ENCODE measurements around the gene SMYD4.
"Not testable (repeated sequence)": the region's sequence is repeated elsewhere in the genome, so short reads cannot be mapped to it uniquely, and the experiment has no call there.

Gene SMYD4

DNA sequence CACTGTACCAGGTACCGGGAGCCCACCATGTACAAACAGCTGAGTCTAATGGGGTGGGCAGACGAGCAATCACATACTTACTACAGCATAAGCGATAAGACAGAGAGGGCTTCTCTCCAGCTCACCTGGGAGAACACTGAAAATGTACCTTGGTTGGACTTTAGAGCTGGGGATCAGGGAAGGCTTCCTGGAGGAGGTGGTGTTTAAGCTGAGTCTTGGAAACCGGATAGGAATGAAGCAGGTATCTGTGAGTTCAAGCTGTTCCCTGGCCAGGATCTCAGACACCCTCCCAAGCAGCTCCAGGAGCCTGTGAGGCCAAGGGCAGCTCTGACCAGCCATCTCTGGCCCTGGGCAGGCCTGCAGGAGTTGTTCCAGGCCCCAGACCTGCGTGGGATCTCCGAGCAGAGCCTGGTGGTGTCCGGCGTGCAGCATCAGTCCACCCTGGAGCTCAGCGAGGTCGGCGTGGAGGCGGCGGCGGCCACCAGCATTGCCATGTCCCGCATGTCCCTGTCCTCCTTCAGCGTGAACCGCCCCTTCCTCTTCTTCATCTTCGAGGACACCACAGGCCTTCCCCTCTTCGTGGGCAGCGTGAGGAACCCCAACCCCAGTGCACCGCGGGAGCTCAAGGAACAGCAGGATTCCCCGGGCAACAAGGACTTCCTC lies 75.8 kb downstream of the SMYD4 start:
- FAIRE-seq, result no peak

DNA sequence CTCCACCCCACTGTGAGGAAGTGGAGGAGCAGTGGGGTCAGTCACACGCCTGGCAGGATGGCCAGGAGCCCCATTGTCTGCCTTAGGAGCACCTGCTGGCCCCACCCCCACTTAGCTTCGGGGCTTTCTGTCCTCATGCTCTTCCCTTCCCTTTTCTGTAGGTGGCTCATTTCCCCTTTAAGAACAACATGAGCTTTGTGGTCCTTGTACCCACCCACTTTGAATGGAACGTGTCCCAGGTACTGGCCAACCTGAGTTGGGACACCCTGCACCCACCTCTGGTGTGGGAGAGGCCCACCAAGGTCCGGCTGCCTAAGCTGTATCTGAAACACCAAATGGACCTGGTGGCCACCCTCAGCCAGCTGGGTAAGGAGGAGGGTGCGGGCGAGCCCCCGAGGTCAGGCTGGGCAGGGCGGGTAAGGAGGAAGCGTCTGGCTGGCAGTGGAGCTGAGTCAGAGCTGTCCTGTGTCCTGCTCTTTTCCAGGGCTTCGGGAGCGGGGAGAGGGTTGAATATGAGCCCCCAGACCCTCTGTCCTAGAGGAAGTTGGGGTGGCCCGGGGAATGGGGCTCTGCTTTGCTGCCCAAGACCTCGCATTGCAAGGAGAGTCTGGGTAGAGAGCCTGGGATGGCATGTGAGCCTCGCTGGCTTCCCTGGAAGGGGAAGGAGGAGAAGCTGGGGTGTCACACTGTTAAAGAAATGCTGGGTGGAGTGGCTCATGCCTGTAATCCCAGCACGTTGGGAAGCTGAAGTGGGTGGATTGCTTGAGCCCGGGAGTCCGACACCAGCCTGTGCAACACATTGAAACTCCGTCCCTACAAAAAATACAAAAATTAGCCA lies 77.1 kb downstream of the SMYD4 start:
- FAIRE-seq, result no peak

DNA sequence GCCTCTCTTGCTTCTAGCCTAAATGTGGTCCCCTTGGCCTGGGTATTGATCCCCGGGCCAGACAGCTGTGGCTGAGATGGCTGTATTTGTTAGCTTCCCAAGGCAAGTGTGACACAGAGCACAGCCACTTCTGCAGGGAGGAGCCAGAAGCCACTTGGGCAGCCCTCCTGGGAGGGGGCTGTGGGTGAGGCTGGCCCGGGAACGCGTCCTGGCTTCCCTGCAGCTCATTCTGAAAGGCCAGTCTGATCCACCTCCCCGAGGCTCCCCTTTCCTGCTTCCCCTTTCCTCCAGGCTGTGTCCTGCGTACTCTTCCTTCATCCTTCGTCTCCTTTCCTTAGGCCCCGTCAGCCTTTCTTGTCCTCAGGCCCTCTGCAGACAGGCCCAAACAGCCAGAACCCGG lies 79.1 kb downstream of the SMYD4 start:
- no peak for FAIRE-seq

DNA sequence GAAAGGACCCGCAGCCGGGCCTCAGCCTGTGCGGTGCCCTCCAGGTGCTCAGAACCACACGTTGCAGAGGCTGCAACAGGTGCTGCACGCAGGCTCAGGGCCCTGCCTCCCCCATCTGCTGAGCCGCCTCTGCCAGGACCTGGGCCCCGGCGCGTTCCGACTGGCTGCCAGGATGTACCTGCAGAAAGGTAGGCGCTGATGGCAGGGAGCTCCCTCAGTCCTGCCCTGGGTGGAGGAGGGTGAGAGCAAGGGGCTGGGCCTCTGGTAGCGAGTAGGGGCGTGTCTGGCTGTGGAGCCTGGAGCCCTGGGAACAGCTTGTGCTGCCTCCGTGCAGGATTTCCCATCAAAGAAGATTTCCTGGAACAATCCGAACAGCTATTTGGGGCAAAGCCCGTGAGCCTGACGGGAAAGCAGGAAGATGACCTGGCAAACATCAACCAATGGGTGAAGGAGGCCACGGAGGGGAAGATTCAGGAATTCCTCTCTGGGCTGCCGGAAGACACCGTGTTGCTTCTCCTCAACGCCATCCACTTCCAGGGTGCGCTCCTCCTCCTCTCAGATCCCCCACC lies 82.6 kb downstream of the SMYD4 start:
- no peak for FAIRE-seq

DNA sequence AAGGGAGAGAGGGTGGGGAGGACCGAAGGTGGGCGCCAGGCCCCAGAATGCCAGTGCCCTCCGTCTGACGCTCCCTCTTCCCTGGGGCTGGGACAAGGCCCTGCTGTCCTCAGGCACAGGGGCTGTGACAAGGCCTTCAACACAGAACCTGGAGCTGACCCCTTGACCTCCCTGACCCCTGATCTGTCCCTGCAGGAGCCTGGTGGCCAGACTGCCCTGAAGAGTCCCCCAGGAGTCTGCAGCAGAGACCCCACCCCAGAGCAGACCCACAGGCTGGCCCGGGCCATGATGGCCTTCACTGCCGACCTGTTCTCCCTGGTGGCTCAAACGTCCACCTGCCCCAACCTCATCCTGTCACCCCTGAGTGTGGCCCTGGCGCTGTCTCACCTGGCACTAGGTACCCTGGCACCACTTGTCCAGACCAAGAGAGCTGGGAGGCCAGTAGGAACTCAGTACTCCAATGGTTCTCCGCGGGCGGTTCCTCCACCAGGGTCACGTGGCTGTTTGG lies 84.1 kb downstream of the SMYD4 start:
- FAIRE-seq, result no peak

DNA sequence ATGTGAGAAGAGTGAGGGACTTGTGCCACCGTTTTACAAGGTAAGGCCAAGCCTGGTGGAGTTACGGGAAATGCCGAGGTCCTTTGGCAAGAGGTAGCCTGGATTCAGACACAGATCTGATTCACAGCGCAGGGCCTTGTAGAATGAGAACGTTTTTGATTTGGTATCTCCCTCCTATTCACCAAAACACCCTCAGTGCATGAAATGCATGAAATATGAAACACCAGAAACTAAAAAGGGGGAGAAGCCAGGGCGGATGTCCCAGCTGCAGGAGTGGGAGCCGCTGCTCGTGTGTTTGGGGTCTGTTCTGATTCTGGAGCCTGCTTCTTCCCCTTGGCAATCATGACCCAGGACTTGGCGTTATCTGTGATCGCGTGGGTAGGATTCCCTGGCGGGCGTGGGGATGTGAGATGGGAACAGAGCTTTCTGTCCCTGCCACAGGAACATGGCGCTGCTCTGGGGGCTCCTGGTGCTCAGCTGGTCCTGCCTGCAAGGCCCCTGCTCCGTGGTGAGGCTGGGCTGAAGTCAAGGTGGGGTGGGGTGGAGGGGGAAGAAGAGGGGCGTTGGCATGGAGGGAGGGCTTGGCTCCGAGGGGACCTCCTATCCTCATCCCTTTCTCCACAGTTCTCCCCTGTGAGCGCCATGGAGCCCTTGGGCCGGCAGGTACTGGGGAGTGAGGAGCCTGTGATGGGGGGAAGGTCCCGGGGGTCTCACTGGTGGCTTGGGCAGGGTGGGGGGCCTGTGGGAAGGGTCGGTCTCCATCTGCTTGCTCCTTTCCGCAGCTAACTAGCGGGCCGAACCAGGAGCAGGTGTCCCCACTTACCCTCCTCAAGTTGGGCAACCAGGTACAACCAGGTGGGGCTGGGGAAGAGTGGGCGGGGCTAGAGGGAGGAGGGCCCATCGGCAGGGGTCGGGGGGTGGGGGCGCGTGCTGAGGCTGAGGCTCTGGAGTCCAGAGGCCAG lies 84.9 kb downstream of the SMYD4 start:
- FAIRE-seq, result no peak

DNA sequence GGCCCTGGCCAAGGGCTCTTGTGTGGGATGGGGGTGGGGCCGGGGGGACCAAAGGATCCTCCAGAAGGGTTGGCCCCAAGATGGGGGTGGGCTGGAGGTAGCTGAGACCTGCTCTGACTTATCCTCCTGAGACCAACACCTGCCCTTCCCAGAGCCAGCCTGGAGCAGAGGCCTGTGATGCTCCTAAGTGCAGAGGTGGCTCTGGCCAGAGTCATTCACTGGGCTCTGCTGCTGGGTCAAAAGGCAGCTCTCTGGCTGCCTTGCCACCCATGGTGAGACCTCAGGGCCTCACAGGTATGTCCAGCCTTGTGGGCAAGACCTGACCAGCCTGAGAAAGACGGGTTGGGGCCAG lies 86.6 kb downstream of the SMYD4 start:
- FAIRE-seq, result no peak

DNA sequence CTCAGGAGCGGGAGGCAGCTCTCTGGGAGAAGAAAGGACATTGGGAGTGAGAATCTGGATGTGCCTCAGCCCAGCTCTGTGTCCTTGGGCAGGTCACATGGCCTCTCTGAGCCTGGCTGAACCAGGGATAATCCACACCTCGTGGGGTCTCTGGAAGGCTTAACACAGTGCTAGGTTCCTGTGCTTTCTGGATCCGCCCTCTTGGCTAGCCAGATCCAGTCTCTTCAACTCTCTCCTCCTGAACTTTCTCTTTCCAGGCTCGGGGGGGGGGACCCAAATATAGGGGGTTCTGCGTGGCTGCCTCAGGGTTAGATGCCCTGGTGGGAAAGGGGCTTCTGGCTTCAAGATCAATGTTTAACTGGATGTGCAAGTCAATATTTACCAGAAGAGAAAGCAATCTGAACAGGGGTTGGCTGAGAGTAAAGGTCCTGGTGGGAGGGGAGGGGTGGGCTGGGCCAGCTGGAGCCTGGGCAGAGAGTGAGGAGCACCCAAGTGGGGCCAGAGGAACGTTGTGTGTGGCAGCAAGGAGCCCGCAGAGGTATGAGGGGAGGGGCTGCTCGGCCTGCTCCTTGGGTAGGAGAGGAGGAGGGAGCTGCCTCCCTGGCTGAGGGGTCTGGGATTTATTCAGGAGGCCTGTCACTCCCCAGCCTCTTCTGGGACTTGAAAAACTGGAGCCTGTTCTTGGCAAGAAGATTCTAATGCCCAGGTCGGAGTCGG lies 87.2 kb downstream of the SMYD4 start, which contains the start of gene SERPINF2:
Gene SERPINF2, plus strand, starts transcription at position 501 of the 717 bp plus-strand sequence. CDS start 2,125 bp downstream, outside the sequence.
- FAIRE-seq, result no peak

DNA sequence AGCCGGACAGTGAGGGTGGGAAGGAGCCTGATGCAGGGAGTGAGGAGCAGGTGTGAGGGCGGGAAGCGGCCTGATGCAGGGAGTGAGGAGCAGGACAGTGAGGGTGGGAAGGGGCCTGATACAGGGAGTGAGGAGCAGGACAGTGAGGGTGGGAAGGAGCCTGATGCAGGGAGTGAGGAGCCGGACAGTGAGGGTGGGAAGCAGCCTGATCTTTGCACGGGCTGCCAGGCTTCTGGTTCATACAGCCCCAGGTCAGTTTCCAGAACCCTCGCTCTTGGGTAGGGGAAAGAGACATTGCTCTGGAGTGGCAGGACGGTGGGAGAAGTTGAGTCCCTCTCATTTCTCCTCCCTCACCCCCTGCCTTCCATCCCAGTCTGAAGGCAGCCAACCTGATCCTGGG lies 87.8 kb downstream of the SMYD4 start:
- not testable (repeated sequence) for FAIRE-seq

DNA sequence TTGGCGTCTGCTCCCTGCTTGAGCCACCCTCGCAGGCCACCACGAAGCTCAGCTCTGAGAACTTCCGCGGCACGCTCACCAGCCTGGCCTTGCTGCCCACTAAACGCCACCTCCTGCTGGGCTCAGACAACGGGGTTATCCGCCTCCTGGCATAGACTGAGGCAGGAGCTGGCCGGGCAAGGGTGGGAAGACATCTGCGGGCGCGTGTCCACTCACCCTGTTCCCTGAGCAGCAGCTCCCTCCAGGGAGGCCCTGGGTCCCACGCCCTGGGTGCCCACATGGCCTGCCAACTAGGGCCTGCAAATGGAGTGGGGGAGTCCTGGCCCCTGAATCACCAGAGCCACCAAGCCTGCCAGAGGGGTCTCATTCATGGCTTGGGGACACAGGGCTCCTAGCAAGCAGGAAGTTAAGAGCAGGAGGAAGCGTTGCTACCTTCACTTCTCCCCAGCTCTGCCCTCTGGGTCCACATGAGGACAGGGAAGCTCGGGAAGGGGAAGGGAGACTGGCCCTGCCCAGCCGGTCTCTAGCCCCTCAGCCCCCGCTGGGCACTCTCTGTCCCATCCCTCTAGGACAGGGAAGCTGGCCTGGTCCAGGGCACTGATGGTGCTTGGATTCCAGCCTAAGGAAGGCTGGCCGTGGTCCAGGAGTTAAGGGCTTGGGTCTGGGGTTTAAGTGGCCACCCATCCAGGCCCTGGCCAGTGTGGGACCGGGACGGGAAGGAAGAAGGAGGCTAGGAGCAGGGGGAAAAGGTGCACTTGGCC lies 92.0 kb downstream of the SMYD4 start:
- FAIRE-seq, result no peak

DNA sequence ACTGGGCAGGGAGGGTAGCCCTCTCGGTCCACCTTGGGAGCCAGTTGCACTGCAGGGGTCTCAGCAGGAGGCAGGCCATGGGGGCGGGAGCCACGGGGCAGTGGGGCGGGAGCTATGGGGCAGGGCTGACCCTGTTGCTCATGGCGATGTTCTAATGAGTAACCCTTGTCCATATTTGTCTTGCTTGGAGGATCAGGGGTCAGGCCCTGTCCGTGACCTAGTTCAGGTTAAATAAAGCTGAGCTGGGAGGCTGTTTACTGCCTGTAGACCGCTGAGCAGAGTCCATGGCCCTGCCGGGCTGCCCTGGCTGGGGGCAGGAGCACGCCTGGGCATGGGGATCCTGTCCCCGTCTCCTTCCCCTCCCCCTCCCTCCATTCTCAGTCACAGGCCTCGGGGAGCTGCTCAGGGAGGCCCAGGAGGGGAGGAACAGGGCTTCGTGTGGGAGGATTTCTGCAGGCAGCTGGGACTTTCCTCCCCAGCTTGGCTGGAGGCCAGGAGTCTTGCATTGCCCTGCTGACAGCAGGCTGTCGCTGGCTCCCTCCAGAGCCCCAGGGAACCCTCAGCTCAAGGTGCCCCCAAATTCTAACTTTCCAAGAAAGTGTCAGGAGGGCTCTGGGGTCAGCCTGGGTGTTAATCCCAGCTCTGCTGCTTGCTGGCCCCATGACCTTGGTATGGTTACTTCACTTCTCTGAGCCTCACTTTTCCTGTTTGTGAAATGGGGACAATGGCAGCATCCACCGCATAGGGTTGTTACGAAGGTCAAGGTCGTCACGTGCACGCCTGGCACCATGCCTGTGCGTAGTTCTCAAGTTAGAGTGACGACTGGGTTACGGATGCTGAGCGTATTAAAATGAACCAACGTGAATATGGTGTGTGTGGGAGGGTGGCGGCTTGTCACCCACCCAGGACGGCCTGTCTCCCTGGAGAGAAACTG lies 93.1 kb downstream of the SMYD4 start:
- FAIRE-seq, result no peak

DNA sequence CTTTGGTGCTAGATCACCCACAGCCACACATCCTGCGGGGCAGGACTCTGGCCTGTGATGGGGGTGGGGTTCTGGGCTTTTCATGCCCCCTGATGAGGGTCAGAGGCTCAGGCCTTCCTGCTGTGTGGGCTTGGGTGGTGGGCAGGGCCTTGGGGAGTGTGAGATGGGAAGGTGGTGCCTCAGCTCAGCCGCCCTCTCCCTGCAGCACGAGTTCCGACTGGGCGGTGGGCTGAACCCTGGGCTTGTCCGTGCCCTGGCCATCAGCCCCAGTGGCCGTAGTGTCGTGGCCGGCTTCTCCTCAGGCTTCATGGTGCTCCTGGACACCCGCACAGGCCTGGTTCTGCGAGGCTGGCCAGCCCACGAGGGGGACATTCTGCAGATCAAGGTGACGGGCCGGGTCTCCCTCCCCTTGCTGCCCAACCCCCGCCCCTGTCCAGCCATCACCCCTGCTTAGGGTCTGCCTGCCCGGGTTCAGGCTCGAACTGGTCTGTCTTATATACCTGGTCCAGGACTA lies 93.8 kb downstream of the SMYD4 start:
- no peak for FAIRE-seq

DNA sequence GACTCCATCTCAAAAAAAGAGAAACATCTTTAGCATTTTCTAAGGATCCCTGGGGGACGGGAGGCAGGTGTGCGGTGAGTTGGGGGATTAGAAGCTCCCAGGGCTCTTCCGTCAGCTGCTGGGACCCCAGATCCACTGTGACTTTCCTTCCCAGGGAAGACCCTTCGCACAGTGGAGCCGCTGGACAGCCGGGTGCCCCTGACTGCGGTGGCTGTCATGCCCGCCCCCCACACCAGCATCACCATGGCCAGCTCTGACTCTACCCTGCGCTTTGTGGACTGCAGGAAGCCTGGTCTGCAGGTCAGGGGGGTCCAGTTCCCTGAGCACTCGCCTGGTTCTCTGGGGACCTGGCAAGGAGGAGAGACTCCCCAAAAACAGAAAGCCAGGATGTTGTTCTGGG lies 94.3 kb downstream of the SMYD4 start:
- no peak for FAIRE-seq

DNA sequence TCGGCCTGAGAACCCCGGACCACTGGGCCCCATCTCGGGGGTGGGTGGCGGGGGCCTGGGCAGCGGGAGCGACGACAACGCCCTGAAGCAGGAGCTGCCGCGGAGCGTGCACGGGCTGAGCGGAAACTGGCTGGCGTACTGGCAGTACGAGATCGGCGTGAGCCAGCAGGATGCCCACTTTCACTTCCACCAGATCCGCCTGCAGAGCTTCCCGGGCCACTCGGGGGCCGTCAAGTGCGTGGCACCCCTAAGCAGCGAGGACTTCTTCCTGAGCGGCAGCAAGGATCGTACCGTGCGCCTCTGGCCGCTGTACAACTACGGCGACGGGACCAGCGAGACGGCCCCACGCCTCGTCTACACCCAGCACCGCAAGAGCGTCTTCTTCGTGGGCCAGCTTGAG lies 95.9 kb downstream of the SMYD4 start:
- no peak for FAIRE-seq

DNA sequence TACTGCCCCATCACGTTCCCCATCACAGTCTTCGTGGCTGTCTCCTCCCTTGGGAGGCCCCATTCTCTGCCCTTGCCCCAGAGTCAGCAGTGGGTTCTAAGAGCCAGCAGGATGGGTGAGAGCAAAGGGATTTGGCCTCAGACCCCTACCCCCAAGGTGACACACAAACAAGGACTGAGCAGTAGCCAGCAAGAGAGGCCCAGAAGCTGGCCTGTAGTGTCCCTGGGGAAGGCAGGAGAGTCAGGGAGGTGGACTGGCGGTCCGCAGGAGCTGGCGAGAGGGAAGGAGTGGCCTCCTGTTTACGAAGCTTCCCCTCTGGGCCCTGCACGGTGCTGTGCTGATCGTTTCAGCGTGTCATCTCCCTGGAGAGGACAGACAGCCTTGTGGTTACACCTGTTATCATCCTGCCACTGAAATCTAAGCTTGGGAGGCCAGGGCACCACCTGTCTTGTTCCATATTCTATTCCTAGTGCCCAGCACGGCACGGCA lies 96.8 kb downstream of the SMYD4 start:
- no peak for FAIRE-seq

DNA sequence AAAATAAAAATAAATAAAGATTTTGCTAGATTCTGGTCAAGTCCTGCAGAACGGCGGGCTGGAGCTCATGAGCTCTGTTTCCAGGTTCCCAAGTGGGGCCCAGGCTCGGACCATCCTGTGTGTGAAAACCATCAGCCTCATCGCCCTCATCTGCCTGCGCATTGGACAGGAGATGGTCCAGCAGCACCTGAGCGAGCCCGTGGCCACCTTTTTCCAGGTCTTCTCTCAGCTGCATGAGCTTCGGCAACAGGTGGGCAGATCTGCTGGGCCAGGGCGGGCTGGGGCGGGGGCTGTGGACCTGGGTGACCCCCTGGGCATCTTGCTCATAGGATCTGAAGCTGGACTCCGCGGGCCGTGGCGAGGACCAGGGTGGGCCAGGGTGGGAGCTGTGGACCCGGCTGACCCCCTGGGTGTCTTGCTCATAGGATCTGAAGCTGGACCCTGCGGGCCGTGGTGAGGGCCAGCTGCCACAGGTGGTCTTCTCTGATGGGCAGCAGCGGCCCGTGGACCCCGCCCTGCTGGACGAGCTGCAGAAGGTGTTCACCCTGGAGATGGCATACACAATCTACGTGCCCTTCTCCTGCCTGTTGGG lies 97.4 kb downstream of the SMYD4 start:
- no peak for FAIRE-seq

DNA sequence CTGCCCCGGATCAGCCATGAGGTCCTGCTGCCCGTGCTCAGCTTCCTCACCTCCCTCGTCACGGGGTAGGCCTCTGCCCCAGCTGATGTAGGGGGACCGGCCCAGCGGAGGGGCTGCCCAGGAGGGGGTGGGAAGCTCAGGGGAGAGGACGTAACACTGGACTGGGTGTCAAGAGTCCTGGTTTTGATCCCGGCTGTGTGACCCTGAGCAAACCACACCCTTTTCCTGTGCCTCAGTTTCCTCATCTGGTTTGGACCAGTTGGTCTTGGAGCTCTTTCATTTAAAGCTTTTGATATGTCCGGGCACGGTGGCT lies 98.6 kb downstream of the SMYD4 start:
- FAIRE-seq, result no peak

DNA sequence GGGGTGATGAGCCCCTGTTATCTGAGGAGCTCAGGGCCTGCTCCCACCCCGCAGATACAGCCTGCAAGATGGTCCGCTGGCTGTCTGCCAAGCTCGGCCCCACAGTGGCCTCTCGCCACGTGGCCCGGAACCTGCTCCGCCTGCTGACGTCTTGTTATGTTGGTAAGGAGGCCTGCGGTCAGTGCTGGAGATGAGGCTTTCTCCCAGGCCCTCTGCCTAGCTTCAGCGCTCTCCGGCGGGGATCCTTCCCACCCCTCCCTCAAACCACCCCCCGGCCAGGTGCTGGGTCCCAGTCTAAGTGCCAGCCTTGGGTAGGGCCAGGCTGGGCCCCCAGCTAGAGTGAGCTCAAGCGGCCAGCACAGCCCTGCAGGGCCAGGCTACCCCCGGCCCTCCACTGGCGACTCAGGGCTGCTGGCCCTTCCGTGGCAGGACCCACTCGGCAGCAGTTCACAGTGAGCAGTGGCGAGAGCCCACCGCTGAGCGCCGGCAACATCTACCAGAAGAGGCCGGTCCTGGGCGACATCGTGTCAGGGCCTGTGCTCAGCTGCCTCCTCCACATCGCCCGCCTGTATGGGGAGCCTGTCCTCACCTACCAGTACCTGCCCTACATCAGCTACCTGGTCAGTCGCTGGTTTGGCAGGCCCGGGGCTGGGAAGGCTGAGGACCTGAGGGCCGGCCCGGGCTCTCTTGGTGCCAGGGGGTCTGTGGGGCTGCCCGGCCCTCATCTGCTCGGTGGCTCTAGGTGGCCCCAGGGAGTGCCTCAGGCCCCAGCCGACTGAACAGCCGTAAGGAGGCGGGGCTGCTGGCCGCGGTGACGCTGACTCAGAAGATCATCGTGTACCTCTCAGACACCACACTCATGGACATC lies 99.1 kb downstream of the SMYD4 start:
- no peak for FAIRE-seq

DNA sequence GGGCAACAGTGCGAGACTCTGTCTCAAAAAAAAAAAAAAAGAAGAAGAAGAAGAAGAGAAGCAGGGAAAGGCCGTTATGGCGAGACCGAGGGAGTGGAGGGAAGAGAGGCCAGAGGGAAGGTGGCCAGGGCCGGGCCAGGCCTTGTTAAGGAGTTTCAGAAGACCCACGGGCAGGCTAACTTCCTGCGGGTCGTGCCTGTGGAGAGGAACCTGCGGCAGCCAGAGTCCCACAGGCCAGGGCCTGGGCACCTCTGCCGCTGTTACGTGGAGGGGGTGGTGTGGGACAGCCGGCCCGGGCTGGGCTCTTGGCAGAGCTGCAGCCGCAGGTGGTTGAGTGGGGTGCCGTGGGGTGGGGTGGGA lies 99.8 kb downstream of the SMYD4 start:
- FAIRE-seq, result no peak

Measured in G401.6 (cell line).